ENCODE results near the gene CHCHD4. TPM values are rescaled to one million over a fixed set of nuclear protein-coding genes. Genes with fewer than 3 reads are reported as not detected.

The CHCHD4 gene
- total and polyA plus RNA-seq, 2 of the 13 experiments (the other 11 are each of a cell fraction or from before 2014, with no cell fraction given), result 15.8 to 24.1 TPM

DNA sequence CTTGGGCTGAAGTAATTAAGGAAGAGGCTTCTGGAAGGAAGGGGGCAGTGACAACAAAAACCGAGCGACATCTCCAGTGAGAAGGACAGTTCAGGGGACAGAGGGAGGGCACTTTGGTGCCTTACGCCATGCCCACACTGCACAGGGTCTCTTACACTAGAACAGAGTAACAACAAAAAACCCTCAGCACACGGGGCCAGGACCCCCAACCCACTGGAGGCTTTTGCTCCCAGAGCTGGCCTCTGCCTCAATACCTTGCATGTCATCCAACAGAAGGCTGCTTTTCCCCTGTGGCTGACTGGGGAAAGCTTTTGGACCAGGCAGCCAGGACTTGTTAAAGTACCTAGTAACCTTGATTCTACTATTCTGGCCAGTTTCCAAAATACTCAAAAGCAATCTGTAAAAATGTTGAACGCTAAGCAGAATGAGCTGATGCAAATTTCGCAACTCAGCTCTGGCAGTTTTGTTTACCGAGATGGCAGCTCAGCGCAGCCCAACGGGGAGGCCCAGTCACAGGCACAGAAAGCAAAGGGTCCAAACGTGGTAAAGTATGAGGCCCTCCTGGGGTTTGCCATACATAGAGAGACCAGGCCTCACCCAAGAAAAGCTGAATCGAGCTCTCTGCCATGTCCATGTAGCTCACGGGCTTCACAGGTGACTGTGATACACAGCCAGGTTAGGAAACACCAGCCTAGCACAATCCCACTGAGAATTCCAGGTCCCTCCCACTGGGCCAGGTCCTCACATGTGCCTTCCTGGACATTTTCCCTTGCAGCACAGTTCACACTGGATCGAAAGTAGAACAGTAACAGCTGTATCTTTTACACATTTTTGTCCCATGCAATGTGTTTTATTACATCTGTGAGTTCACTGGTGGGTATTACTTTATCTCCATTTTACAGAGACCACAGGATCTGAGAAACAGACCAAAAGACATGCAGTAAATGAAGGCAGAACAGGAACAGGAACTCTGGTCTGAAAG, 6.0 kb downstream of the CHCHD4 start (continued):
- TF ChIP-seq, protein P1, sequence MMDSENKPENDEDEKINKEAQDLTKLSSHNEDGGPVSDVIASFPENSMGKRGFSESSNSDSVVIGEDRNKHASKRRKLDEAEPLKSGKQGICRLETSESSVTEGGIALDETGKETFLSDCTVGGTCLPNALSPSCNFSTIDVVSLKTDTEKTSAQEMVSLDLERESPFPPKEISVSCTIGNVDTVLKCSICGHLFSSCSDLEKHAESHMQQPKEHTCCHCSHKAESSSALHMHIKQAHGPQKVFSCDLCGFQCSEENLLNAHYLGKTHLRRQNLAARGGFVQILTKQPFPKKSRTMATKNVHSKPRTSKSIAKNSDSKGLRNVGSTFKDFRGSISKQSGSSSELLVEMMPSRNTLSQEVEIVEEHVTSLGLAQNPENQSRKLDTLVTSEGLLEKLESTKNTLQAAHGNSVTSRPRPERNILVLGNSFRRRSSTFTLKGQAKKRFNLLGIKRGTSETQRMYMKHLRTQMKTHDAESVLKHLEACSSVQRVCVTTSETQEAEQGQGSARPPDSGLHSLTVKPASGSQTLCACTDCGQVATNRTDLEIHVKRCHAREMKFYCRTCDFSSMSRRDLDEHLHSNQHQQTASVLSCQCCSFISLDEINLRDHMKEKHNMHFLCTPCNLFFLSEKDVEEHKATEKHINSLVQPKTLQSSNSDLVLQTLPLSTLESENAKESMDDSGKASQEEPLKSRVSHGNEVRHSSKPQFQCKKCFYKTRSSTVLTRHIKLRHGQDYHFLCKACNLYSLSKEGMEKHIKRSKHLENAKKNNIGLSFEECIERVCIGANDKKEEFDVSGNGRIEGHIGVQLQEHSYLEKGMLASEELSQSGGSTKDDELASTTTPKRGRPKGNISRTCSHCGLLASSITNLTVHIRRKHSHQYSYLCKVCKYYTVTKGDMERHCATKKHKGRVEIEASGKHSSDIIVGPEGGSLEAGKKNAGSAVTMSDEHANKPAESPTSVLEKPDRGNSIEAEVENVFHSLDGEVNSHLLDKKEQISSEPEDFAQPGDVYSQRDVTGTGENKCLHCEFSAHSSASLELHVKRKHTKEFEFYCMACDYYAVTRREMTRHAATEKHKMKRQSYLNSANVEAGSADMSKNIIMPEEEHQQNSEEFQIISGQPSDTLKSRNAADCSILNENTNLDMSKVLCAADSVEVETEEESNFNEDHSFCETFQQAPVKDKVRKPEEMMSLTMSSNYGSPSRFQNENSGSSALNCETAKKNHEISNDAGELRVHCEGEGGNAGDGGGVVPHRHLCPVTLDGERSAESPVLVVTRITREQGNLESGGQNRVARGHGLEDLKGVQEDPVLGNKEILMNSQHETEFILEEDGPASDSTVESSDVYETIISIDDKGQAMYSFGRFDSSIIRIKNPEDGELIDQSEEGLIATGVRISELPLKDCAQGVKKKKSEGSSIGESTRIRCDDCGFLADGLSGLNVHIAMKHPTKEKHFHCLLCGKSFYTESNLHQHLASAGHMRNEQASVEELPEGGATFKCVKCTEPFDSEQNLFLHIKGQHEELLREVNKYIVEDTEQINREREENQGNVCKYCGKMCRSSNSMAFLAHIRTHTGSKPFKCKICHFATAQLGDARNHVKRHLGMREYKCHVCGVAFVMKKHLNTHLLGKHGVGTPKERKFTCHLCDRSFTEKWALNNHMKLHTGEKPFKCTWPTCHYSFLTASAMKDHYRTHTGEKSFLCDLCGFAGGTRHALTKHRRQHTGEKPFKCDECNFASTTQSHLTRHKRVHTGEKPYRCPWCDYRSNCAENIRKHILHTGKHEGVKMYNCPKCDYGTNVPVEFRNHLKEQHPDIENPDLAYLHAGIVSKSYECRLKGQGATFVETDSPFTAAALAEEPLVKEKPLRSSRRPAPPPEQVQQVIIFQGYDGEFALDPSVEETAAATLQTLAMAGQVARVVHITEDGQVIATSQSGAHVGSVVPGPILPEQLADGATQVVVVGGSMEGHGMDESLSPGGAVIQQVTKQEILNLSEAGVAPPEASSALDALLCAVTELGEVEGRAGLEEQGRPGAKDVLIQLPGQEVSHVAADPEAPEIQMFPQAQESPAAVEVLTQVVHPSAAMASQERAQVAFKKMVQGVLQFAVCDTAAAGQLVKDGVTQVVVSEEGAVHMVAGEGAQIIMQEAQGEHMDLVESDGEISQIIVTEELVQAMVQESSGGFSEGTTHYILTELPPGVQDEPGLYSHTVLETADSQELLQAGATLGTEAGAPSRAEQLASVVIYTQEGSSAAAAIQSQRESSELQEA (CRISPR knock-in tag; IDR thresholded peaks at IDR 0.05; ENCODE audit: not compliant biosample characterization), result no peak
- TF ChIP-seq ZNF124 (CRISPR knock-in tag; IDR thresholded peaks at IDR 0.05) (peak; percentile 59; the same call in 1 of the 2 replicates), PAWR (CRISPR knock-in tag; IDR thresholded peaks at IDR 0.05; ENCODE audit: borderline replicate concordance) (no peak), ZBTB1 (CRISPR knock-in tag; IDR thresholded peaks at IDR 0.05; ENCODE audit: borderline replicate concordance) (no peak), ZNF563 (CRISPR knock-in tag; IDR thresholded peaks at IDR 0.05) (no peak)
- TF ChIP-seq, protein P2, sequence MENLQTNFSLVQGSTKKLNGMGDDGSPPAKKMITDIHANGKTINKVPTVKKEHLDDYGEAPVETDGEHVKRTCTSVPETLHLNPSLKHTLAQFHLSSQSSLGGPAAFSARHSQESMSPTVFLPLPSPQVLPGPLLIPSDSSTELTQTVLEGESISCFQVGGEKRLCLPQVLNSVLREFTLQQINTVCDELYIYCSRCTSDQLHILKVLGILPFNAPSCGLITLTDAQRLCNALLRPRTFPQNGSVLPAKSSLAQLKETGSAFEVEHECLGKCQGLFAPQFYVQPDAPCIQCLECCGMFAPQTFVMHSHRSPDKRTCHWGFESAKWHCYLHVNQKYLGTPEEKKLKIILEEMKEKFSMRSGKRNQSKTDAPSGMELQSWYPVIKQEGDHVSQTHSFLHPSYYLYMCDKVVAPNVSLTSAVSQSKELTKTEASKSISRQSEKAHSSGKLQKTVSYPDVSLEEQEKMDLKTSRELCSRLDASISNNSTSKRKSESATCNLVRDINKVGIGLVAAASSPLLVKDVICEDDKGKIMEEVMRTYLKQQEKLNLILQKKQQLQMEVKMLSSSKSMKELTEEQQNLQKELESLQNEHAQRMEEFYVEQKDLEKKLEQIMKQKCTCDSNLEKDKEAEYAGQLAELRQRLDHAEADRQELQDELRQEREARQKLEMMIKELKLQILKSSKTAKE (CRISPR knock-in tag; IDR thresholded peaks at IDR 0.05; ENCODE audit: borderline replicate concordance), result no peak
- TF ChIP-seq, protein P3, sequence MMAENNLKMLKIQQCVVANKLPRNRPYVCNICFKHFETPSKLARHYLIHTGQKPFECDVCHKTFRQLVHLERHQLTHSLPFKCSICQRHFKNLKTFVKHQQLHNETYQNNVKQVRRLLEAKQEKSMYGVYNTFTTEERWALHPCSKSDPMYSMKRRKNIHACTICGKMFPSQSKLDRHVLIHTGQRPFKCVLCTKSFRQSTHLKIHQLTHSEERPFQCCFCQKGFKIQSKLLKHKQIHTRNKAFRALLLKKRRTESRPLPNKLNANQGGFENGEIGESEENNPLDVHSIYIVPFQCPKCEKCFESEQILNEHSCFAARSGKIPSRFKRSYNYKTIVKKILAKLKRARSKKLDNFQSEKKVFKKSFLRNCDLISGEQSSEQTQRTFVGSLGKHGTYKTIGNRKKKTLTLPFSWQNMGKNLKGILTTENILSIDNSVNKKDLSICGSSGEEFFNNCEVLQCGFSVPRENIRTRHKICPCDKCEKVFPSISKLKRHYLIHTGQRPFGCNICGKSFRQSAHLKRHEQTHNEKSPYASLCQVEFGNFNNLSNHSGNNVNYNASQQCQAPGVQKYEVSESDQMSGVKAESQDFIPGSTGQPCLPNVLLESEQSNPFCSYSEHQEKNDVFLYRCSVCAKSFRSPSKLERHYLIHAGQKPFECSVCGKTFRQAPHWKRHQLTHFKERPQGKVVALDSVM (CRISPR knock-in tag; IDR thresholded peaks at IDR 0.05), result 0 out of 2 replicates have a peak, but pooled peaks have one; percentile 10
- TF ChIP-seq, protein P4, sequence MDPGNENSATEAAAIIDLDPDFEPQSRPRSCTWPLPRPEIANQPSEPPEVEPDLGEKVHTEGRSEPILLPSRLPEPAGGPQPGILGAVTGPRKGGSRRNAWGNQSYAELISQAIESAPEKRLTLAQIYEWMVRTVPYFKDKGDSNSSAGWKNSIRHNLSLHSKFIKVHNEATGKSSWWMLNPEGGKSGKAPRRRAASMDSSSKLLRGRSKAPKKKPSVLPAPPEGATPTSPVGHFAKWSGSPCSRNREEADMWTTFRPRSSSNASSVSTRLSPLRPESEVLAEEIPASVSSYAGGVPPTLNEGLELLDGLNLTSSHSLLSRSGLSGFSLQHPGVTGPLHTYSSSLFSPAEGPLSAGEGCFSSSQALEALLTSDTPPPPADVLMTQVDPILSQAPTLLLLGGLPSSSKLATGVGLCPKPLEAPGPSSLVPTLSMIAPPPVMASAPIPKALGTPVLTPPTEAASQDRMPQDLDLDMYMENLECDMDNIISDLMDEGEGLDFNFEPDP (CRISPR knock-in tag; conservative IDR thresholded peaks at IDR 0.05), result 0 out of 2 replicates have a peak, but pooled peaks have one; percentile 64
- TF ChIP-seq, protein P5, sequence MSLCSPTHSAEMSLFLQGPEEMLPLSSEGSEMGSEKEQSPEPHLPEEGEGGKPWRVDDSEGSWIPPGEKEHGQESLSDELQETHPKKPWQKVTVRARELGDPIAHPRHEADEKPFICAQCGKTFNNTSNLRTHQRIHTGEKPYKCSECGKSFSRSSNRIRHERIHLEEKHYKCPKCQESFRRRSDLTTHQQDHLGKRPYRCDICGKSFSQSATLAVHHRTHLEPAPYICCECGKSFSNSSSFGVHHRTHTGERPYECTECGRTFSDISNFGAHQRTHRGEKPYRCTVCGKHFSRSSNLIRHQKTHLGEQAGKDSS (CRISPR knock-in tag; IDR thresholded peaks at IDR 0.05; ENCODE audit: borderline replicate concordance, low read depth), result 0 out of 2 replicates have a peak, but pooled peaks have one; percentile 20
